ENCODE data around the gene LPAR2. TPM values are rescaled to one million over a fixed set of nuclear protein-coding genes. Genes with fewer than 3 reads are reported as not detected.

Gene LPAR2
- polyA plus RNA-seq, 4 donors: 8.0 to 21.6 (median 11.9) TPM

DNA sequence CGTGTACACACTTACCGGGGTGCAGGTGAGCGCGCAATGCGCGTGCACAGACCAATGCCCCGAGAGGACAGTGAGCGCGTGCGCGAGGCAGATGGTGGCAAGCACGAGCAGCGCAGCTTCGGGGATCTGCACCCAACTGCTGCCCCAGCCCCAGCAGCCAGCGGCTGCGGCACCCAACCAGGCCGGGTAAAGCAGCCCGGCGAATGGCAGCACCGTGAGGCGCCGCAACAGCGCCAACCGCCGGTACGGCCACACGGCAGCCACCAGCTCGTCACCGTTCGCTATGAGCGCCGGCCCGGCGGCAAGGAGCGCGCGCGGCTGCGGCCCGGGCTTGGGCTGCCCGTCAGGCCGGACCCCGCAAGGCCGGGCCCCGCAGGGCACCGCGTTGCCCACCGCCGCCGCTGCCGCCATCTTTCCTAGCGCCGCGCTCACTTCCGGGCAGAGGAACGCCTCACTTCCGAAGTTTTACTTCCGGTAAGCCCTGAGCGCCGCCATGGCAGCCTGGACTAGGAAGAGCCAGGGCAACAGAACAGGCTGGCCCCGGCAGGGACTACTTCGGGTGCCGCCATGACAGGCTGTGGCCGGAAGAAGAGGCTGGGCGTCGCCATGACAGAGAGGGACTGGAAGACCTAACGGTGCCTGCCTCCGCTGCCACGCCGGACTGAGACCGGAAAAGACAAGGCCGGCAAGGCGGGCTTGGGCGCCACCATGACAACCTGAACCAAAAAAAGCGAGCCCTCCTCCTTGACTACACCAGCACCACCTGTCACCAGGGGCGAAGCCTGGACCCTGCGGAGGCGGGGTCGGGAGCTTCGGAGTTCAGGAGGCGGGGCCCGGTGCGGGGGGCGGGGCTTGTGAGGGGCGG is 35.5 kb upstream of the LPAR2 start, which contains the start of gene ATP13A1:
TSS of gene ATP13A1 (minus strand) at position 421 of the 865 bp plus-strand sequence. CDS start at position 411, 10 bp downstream.
- H3K9me3 ChIP-seq (ENCODE audit: control insufficient read depth in 2 of 2, insufficient read depth in 1 of 2, low read depth in 1 of 2, low read length in 1 of 2): no peaks in the 10 kb centered on the region
- WGBS, 3 donors: 0 to 1% (median 0%) methylated on average over 66 to 85 of the region's 85 CpGs

DNA sequence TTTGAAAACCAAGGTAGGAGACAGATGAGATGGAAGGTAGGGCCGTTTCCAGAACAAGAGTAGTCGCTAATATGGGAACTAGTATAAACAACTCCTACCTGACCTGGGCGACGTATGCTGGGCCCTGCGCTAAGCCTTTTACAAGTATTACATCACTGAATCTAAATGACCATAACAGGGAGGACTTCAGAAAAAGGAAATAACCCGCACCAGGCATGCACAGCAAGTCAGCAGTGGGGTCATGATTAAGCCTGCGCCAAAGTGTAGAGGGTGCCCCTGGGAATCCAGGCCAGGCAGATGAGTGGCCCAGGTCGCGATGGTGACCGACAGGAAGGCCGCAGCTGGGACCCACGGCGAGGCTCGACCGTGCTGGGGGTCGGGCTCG is 34.8 kb upstream of the LPAR2 start:
- Histone ChIP-seq H3K9me3 (ENCODE audit: control insufficient read depth in 2 of 2, insufficient read depth in 1 of 2, low read depth in 1 of 2, low read length in 1 of 2) (no peaks in the 10 kb centered on the region), H3K27ac (ENCODE audit: low read depth in 1 of 3, low read length in 2 of 3) (peak overlapping the region; percentile 68 to 99 (median 79)), H3K27me3 (ENCODE audit: control insufficient read depth in 3 of 3, insufficient read depth in 3 of 3, low read length in 3 of 3) (no peaks in the 10 kb centered on the region), H3K4me3 (ENCODE audit: low read depth in 1 of 3, low read length in 3 of 3) (peak overlapping the region; percentile 78 to 97 (median 89)), H3K4me1 (ENCODE audit: control insufficient read depth in 3 of 3, insufficient read depth in 2 of 3, low read depth in 1 of 3, low read length in 2 of 3) (peaks cover 7 to 8% (median 8%) of the 10 kb centered on the region in 3 donors), H3K36me3 (ENCODE audit: control insufficient read depth in 3 of 3, insufficient read depth in 2 of 3, low read depth in 1 of 3, low read length in 3 of 3) (peaks cover 2 to 33% (median 7%) of the 10 kb centered on the region in 3 donors)
- peak in 1 of 2 donors; percentile 11 for DNase-seq
- FAIRE-seq: no peak
- WGBS, 3 donors: 2 to 5% (median 3%) methylated on average over 17 of the region's 17 CpGs

More for the DNA sequence above, 35.5 kb upstream of the LPAR2 start, which contains the start of gene ATP13A1:
- no peaks in the 10 kb centered on the region for H3K27me3 ChIP-seq (ENCODE audit: control insufficient read depth in 3 of 3, insufficient read depth in 3 of 3, low read length in 3 of 3)
- H3K4me3 ChIP-seq (ENCODE audit: low read depth in 1 of 3, low read length in 3 of 3): peak within 1 kb of the TSS; percentile 78 to 97 (median 89)
- H3K36me3 ChIP-seq (ENCODE audit: control insufficient read depth in 3 of 3, insufficient read depth in 2 of 3, low read depth in 1 of 3, low read length in 3 of 3): peaks cover 2 to 26% (median 4%) of the 10 kb centered on the region in 3 donors
- H3K27ac ChIP-seq (ENCODE audit: low read depth in 1 of 3, low read length in 2 of 3): peak within 1 kb of the TSS; percentile 79 to 99 (median 97)
- H3K4me1 ChIP-seq (ENCODE audit: control insufficient read depth in 3 of 3, insufficient read depth in 2 of 3, low read depth in 1 of 3, low read length in 2 of 3): peaks cover 7 to 8% (median 8%) of the 10 kb centered on the region in 3 donors
- FAIRE-seq (no peak), DNase-seq (peak; percentile 97 to 98)

DNA sequence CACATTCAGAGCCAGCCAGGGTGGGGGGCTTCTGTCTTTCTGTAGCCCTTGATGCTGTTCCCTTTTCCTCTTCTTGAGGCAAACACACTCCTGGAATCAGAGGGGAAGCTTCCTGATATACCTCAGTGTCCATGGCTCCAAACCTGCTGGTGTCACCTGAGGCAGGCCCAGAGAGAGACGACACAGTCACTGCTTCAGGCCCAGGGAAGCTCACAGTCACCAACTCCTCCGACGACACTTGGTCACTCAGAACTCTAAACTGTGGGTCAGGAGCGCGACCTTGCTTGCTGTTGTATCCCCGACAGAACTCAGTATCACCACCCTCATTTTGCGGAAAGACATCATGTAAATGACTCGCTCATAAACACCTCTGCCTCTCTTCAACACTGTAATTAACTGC is 34.3 kb upstream of the LPAR2 start:
- DNase-seq: no peak
- Histone ChIP-seq H3K36me3 (ENCODE audit: control insufficient read depth in 3 of 3, insufficient read depth in 2 of 3, low read depth in 1 of 3, low read length in 3 of 3) (peaks cover 4 to 38% (median 7%) of the 10 kb centered on the region in 3 donors), H3K27ac (ENCODE audit: low read depth in 1 of 3, low read length in 2 of 3) (peak overlapping the region in 1 of 3 donors; percentile 99), H3K9me3 (ENCODE audit: control insufficient read depth in 2 of 2, insufficient read depth in 1 of 2, low read depth in 1 of 2, low read length in 1 of 2) (no peaks in the 10 kb centered on the region), H3K4me1 (ENCODE audit: control insufficient read depth in 3 of 3, insufficient read depth in 2 of 3, low read depth in 1 of 3, low read length in 2 of 3) (peaks cover 7 to 8% (median 8%) of the 10 kb centered on the region in 3 donors), H3K27me3 (ENCODE audit: control insufficient read depth in 3 of 3, insufficient read depth in 3 of 3, low read length in 3 of 3) (no peaks in the 10 kb centered on the region), H3K4me3 (ENCODE audit: low read depth in 1 of 3, low read length in 3 of 3) (peak overlapping the region in 2 of 3 donors; percentile 78 to 89)
- FAIRE-seq: no peak
- 72 to 76% (median 72%) methylated on average over 8 of the region's 8 CpGs for WGBS, 3 donors

DNA sequence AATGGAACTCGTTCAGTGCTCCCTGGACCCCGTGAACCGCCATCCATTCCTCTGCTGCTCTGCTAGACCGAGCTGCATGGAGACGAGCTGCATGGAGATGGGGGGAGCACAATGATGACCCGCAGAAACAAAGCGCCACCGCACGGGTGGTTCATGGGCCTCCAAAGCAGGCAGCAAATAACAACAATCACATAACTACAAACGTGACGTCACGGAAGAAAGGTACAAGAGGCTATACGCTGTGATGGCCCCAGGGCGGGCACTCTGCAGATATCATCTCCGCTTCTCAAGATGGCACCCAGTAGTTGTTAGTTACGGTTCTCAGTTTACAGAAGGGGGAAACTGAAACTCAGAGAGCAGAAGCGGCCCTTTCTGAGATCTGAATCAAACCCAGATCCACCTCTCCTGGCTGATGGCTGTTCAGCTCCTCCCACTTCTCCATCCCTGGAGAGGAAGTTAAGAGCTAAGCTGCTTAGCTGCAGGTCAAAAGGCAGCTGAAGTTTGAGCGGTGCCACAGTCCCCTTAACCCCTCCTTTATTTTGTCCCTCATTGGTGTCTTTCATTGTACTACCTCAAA is 33.7 kb upstream of the LPAR2 start:
- Histone ChIP-seq H3K4me1 (ENCODE audit: control insufficient read depth in 3 of 3, insufficient read depth in 2 of 3, low read depth in 1 of 3, low read length in 2 of 3) (peaks cover 7 to 8% (median 8%) of the 10 kb centered on the region in 3 donors), H3K27ac (ENCODE audit: low read depth in 1 of 3, low read length in 2 of 3) (peak overlapping the region in 1 of 3 donors; percentile 99), H3K9me3 (ENCODE audit: control insufficient read depth in 2 of 2, insufficient read depth in 1 of 2, low read depth in 1 of 2, low read length in 1 of 2) (no peaks in the 10 kb centered on the region), H3K27me3 (ENCODE audit: control insufficient read depth in 3 of 3, insufficient read depth in 3 of 3, low read length in 3 of 3) (no peaks in the 10 kb centered on the region), H3K4me3 (ENCODE audit: low read depth in 1 of 3, low read length in 3 of 3) (peak overlapping the region in 1 of 3 donors; percentile 8), H3K36me3 (ENCODE audit: control insufficient read depth in 3 of 3, insufficient read depth in 2 of 3, low read depth in 1 of 3, low read length in 3 of 3) (peaks cover 4 to 44% (median 7%) of the 10 kb centered on the region in 3 donors)
- FAIRE-seq (no peak), DNase-seq (peak in 1 of 2 donors; percentile 24)
- WGBS, 3 donors: 74 to 79% (median 77%) methylated on average over 18 of the region's 18 CpGs

GRCh38 chr19:19661141-19661674 is 33.2 kb upstream of the LPAR2 start:
- H3K27me3 ChIP-seq (ENCODE audit: control insufficient read depth in 3 of 3, insufficient read depth in 3 of 3, low read length in 3 of 3): no peaks in the 10 kb centered on the region
- peak overlapping the region in 1 of 3 donors; percentile 8 for H3K4me3 ChIP-seq (ENCODE audit: low read depth in 1 of 3, low read length in 3 of 3)
- 83 to 93% (median 89%) methylated on average over 10 of the region's 10 CpGs for WGBS, 3 donors
- H3K4me1 ChIP-seq (ENCODE audit: control insufficient read depth in 3 of 3, insufficient read depth in 2 of 3, low read depth in 1 of 3, low read length in 2 of 3): peaks cover 7 to 8% (median 8%) of the 10 kb centered on the region in 3 donors
- H3K36me3 ChIP-seq (ENCODE audit: control insufficient read depth in 3 of 3, insufficient read depth in 2 of 3, low read depth in 1 of 3, low read length in 3 of 3): peaks cover 5 to 49% (median 7%) of the 10 kb centered on the region in 3 donors
- peak overlapping the region in 1 of 3 donors; percentile 15 for H3K27ac ChIP-seq (ENCODE audit: low read depth in 1 of 3, low read length in 2 of 3)
- FAIRE-seq (no peak), DNase-seq (no peak)
- no peaks in the 10 kb centered on the region for H3K9me3 ChIP-seq (ENCODE audit: control insufficient read depth in 2 of 2, insufficient read depth in 1 of 2, low read depth in 1 of 2, low read length in 1 of 2)

- H3K4me1 ChIP-seq (ENCODE audit: control insufficient read depth in 3 of 3, insufficient read depth in 2 of 3, low read depth in 1 of 3, low read length in 2 of 3): peaks cover 7 to 8% (median 8%) of the 10 kb centered on the region in 3 donors
- 82 to 89% (median 86%) methylated on average over 17 of the region's 17 CpGs for WGBS, 3 donors
- no peak for FAIRE-seq
- DNase-seq: no peak
- no peak overlapping the region for H3K27ac ChIP-seq (ENCODE audit: low read depth in 1 of 3, low read length in 2 of 3)
- H3K9me3 ChIP-seq (ENCODE audit: control insufficient read depth in 2 of 2, insufficient read depth in 1 of 2, low read depth in 1 of 2, low read length in 1 of 2): no peaks in the 10 kb centered on the region
- H3K27me3 ChIP-seq (ENCODE audit: control insufficient read depth in 3 of 3, insufficient read depth in 3 of 3, low read length in 3 of 3): no peaks in the 10 kb centered on the region
- no peak overlapping the region for H3K4me3 ChIP-seq (ENCODE audit: low read depth in 1 of 3, low read length in 3 of 3)
- H3K36me3 ChIP-seq (ENCODE audit: control insufficient read depth in 3 of 3, insufficient read depth in 2 of 3, low read depth in 1 of 3, low read length in 3 of 3): peaks cover 14 to 64% (median 16%) of the 10 kb centered on the region in 3 donors
Observed at GRCh38 chr19:19659646-19660245, 31.7 kb upstream of the LPAR2 start.

- no peak overlapping the region for H3K27ac ChIP-seq (ENCODE audit: low read depth in 1 of 3, low read length in 2 of 3)
- no peaks in the 10 kb centered on the region for H3K27me3 ChIP-seq (ENCODE audit: control insufficient read depth in 3 of 3, insufficient read depth in 3 of 3, low read length in 3 of 3)
- FAIRE-seq (no peak), DNase-seq (no peak)
- H3K4me1 ChIP-seq (ENCODE audit: control insufficient read depth in 3 of 3, insufficient read depth in 2 of 3, low read depth in 1 of 3, low read length in 2 of 3): peaks cover 4 to 8% (median 5%) of the 10 kb centered on the region in 3 donors
- WGBS, 3 donors: 79 to 89% (median 86%) methylated on average over 9 to 10 of the region's 10 CpGs
- no peak overlapping the region for H3K4me3 ChIP-seq (ENCODE audit: low read depth in 1 of 3, low read length in 3 of 3)
- H3K9me3 ChIP-seq (ENCODE audit: control insufficient read depth in 2 of 2, insufficient read depth in 1 of 2, low read depth in 1 of 2, low read length in 1 of 2): no peaks in the 10 kb centered on the region
- peaks cover 24 to 87% (median 25%) of the 10 kb centered on the region in 3 donors for H3K36me3 ChIP-seq (ENCODE audit: control insufficient read depth in 3 of 3, insufficient read depth in 2 of 3, low read depth in 1 of 3, low read length in 3 of 3)
Observed at GRCh38 chr19:19657397-19657783, 29.4 kb upstream of the LPAR2 start.
